CD4-positive, alpha-beta T cell treated with Interleukin-10 for 1 hour (primary cell): ENCODE results near the gene ZNF524.
A peak's percentile ranks its signal among the peaks of the same experiment; 100 is the strongest.

Experiments used
- DNase-seq: peaks from one replicate; pipeline ENCODE4 v3.0.0-alpha.2; 2020

The ZNF524 gene

DNA sequence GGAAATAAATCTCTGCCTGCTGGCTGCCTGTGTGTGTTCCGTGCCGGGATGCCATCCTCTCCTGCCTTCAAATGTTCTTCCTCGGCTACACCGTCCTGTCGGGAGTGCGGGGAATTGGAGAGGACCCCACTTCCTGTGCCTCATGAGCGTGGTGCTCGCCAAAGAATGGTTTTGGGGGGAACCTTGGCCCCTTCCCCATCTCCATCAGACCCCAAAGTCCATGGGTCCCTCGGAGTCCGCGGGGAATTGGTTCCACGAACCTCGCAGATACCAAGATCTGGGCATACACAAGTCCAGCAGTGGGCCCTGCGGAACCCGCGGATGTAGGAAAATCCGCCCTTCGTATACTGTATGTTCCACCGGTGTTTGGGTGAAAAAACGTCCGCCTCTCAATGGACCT, 3.0 kb downstream of the ZNF524 start:
- no peak for DNase-seq

- no peak for DNase-seq
Measured at GRCh38 chr19:55603581-55604292, 3.6 kb downstream of the ZNF524 start.

DNA sequence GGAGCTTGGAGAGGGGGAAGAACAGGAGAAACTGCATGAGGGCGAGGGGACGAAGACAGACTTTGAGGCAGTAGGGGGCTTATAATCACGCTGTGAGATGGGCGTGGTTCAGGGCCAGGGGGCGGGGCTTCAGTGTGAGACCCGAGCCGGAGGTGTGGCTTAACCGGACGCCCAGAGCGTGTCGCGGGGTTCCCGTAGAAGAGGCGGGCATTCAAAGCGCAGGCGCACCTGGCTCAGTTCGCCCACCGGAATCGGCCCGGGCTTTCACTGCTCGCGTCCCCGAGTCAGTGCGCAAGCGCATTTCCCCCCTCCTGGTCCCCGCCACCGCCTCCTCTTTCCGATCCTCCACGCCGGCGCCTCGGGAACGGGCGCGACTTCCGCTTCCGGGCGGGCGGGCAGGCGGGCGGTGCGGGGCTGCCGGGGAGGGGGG, 5.1 kb downstream of the ZNF524 start:
- peak; percentile 99 for DNase-seq

DNA sequence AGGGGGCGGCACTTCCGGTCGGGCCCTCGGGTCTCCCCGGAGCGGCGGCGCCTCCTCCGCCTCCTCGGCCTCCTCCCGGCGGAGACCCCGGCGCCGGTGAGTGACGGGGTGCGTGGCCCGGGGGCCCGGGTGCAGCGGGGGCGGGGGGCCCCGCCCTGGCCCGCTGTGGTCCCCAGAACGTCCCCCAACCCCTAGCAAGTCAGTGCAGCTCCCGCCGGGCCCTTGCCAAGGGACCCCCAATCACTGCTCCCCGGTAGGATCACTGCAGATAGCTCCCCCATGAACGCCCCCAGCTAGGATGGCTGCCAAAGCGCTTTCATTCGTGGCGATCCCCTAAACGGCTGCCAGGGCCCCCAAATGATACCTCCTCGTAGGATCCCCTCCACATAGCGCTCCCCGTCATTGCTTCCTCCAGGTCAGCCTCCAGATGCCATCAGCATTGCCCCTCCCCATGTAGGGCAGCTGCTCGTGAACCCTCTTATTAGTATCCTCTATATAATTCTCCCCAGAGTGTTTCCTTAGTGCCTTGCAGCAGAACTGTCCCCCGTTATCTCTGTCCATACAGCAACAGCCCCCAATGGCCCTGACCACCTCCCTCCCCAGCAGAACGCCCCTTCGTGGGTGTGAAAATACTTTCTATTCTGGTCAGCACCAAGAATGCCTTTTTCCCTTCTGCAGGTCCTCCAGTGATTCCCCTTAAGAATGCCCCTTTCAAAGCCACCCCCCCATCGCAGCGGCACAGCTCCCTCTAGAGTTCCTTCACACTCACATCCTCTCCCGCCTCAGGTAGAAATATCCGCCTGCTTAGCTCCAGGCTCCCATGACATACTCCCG, 5.8 kb downstream of the ZNF524 start, which contains the start of gene ZNF865:
Gene ZNF865, plus strand, starts transcription at position 11 of the 834 bp plus-strand sequence. CDS start 7,972 bp downstream, outside the sequence.
- DNase-seq: peak; percentile 76

DNA sequence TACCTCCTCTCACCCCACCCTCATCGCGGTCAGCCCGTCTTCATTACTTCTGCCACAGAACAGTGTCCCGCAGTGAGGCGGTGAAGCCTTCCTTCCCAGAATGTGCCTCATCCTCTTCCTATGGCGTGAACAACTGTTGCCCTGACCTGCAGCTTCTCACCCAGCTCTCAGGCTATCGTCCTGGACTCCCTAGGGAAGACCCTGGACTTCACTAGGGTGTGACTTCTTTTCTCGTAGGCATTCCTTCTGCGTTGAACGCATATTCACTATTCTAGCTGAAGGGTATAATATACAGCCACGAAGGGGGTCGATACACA, 6.3 kb downstream of the ZNF524 start:
- DNase-seq: no peak

- no peak for DNase-seq
Measured at GRCh38 chr19:55606817-55607216, 6.7 kb downstream of the ZNF524 start.

DNA sequence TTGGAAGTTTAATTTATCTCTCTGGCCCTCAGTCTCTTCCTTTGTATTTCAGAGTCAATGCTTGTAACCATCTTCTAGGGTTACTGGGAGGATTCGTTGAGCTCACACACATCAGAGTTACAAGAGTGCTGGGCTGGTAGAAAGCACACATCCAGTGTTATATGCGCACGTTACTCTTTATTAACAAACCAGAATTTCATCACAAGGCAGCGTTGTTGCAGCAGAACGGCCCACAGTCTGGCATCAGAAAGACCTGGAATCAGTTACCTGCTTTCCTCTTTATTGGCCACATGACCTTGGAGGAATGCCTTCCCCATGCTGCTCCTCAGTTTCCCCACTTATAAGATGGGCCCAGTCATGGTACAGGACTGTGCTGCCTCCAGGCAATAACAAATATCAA, 9.2 kb downstream of the ZNF524 start:
- DNase-seq: no peak

DNA sequence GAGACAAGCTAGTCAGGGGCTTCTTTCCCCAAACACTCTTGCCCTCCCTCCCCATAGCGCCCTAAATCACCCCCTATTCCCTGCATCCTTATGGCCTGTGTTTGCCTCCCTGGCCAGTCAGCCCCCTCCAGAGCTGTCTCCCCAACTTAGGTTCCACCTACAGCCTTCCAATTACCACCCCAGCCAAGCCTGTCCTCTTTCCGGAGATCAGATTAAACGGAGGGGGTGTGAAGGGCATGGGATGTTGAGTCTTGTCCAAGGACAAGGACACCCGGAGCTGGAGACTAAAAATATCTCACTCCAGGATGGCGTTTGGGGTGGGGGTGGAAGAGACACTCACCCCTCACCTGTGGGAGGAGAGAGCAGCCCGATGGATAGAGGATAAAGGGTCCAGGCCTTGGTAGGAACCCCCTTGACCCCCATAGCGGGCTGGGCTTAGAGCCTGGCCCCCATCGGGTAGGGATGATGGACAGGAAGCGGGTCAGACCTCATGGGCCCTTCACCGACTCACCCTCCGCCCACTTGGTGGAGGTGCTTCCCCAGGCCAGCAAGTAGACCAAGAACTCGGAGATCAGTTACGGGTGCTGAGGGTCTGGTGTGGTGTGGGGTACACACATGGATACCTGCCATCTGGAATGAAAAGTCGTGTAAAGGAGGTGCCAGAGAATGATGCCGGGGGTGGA, 11.4 kb downstream of the ZNF524 start:
- DNase-seq: no peak

- no peak for DNase-seq
Measured at GRCh38 chr19:55611983-55612645, 12.0 kb downstream of the ZNF524 start.

GRCh38 chr19:55613396-55613795, 13.3 kb downstream of the ZNF524 start:
- no peak for DNase-seq

GRCh38 chr19:55613930-55614710, 14.0 kb downstream of the ZNF524 start:
- DNase-seq: no peak

DNA sequence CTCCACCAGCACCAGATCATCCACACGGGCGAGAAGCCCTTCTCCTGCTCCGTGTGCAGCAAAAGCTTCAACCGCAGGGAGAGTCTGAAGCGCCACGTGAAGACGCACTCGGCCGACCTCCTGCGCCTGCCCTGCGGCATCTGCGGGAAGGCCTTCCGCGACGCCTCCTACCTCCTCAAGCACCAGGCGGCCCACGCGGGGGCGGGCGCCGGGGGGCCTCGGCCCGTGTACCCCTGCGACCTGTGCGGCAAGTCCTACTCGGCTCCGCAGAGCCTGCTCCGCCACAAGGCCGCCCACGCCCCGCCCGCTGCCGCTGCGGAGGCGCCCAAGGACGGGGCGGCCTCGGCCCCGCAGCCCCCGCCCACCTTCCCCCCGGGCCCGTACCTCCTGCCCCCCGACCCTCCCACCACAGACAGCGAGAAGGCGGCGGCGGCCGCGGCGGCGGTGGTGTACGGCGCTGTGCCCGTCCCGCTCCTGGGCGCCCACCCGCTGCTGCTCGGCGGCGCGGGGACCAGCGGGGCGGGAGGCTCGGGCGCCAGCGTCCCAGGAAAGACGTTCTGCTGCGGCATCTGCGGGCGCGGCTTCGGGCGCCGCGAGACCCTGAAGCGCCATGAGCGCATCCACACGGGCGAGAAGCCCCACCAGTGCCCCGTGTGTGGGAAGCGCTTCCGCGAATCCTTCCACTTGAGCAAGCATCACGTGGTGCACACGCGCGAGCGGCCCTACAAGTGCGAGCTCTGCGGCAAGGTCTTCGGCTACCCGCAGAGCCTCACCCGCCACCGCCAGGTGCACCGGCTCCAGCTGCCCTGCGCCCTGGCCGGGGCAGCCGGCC, 14.8 kb downstream of the ZNF524 start:
- DNase-seq: no peak

GRCh38 chr19:55615543-55616394, 15.7 kb downstream of the ZNF524 start:
- DNase-seq: no peak

- DNase-seq: no peak
Measured at GRCh38 chr19:55616395-55616875, 16.3 kb downstream of the ZNF524 start.

GRCh38 chr19:55617426-55617825, 17.3 kb downstream of the ZNF524 start:
- DNase-seq: no peak

DNA sequence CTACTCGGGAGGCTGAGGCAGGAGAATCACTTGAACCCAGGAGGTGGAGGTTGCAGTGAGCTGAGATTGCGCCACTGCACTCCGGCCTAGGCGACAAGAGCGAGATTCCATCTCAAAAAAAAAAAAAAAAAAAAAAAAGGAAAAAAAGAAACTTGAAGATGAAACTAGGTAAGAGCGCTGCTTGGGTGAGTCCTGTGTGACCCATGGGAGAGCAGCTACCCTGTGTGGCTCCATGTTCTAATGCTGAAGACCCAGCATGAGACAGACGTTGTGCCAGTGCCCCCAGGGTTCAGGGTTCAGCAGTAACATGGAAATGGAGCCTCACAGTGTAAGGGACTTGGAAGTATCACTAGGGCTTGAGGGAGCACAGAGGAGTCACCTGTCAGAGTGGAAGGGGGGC, 18.3 kb downstream of the ZNF524 start:
- no peak for DNase-seq

DNA sequence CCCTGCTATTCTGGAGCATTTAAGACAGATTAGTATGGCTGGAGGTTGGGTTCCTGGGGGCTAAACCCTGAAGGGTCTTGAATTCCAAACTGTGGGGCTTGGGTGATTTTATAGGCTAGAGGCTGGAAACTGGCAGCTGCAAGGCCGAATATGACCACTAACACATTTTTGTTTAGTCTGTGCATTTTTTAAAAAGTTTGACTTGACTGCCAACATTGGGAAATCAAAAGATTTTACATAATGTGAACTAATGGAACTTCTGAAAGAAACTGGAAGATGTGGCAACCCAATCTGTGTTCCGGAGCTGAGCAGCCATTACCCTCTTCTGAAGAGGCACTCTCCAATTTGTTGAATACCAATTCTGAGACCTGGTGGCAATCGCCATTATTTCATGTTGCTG, 19.2 kb downstream of the ZNF524 start:
- no peak for DNase-seq

- peak; percentile 32 for DNase-seq
Measured at GRCh38 chr19:55620410-55621204, 20.5 kb downstream of the ZNF524 start.

DNA sequence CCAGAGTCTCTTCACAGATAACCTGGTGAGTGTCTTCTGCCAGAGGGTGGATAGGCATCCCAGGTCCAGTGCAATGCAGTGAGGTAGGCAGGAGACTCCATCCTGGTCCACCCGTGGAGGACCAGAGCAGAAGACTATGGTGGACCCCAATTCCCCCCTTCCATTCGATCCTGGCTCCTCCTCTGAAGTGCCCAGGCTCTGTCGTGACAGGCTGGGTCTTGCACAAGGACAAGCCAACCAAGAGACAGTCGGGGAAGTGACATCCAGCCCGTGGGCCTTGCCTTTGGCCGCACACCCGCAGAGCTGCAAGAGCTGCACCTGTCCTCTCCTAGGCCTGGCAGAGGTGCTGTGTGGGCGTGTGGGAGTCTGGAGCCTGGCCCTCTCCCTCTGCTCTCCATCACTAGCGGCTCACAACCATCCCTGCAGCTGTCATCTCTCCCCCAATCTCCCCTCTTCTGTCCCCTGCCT, 21.2 kb downstream of the ZNF524 start:
- DNase-seq: no peak
